ENCODE data around the gene WNK1. TPM values are rescaled to one million over a fixed set of nuclear protein-coding genes. Genes with fewer than 3 reads are reported as not detected.

WNK1 gene
- total and polyA plus RNA-seq, 2 donors (not counting 3 experiments of a cell fraction or from before 2014, with no cell fraction given), result 46.3 to 108 TPM

DNA sequence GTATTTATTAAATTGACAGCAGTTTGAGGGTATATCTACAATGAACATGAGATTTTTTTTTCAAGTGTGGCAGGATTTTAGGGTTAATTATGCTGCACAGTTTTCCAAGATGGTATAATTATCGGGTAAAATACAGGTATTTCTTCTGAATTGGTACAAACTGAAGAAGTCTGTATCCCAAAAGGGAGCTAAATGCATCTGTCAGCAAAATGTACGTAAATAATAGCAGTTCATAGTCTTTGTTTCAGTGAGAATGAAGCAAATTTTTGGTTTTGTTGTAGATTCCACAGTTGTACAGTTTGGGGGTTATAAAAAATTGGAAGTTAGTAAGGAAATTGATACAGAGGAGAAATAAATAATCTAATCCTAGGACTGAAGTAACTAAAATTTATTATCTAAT, 133.8 kb downstream of the WNK1 start:
- no TSS peak for BruUV-seq (replicated peaks)
- POLR2A ChIA-PET, result no interaction called here
- CTCF ChIA-PET, result interaction anchor here (1.0 to 2.1 kb wide), 5 partner anchors 8 to 207 kb away, joined by 3 to 7 read pairs (median 3); partner anchors contain the start of gene RAD52

More for the DNA sequence above, 133.8 kb downstream of the WNK1 start:
- DNase-seq (ENCODE audit: low read depth, low spot score) (no peak), FAIRE-seq (no peak)
- H3K9me1 ChIP-seq (replicated peaks; ENCODE audit: control insufficient read depth, extremely low read depth, insufficient read depth, low read length), result no peaks in the 10 kb centered on the region
- H3K27ac ChIP-seq (ENCODE audit: insufficient read depth, low read depth, low read length), result no peak overlapping the region
- H3K4me3 ChIP-seq (replicated peaks in 1 of 3; ENCODE audit: insufficient read depth in 1 of 3, low read depth in 1 of 3, low read length in 3 of 3), result no peak overlapping the region
- no peaks in the 10 kb centered on the region for H3K9me3 ChIP-seq (replicated peaks; ENCODE audit: control insufficient read depth, insufficient read depth, low read length)
- H4K20me1 ChIP-seq (replicated peaks; ENCODE audit: control insufficient read depth, extremely low read depth, insufficient read depth, low read length), result no peaks in the 10 kb centered on the region
- no peak overlapping the region for H3K4me2 ChIP-seq (ENCODE audit: insufficient read depth, low read length)
- intact Hi-C loops (cut with micrococcal nuclease), result no loop called here
- H3K9ac ChIP-seq (replicated peaks; ENCODE audit: extremely low read depth, insufficient read depth, low read length), result no peak overlapping the region
- TF ChIP-seq POLR2AphosphoS5 (IDR thresholded peaks at IDR 0.05; ENCODE audit: insufficient read depth, low read depth, low read length) (no peak), JUN (IDR thresholded peaks at IDR 0.05; ENCODE audit: borderline replicate concordance, insufficient read depth, insufficient read length, low read depth) (no peak), POLR2A (IDR thresholded peaks at IDR 0.05; ENCODE audit: low read depth, low read length) (no peak), FOS (IDR thresholded peaks at IDR 0.05; ENCODE audit: borderline replicate concordance, insufficient read depth, low read length) (no peak), GATA2 (IDR thresholded peaks at IDR 0.05; ENCODE audit: insufficient read depth, insufficient read length, low read depth, low read length) (no peak), CTCF (IDR thresholded peaks at IDR 0.05; ENCODE audit: extremely low read depth in 1 of 2, insufficient read depth in 1 of 2, low read depth in 1 of 2, low read length in 2 of 2) (no peak), MAX (IDR thresholded peaks at IDR 0.05; ENCODE audit: insufficient read depth, insufficient read length) (no peak), EZH2 (IDR thresholded peaks at IDR 0.05; ENCODE audit: borderline replicate concordance, low read depth, low read length, severe bottlenecking) (no peak), MYC (IDR thresholded peaks at IDR 0.05; ENCODE audit: low read depth, low read length) (no peak)
- no peaks in the 10 kb centered on the region for H3K4me1 ChIP-seq (ENCODE audit: control insufficient read depth, extremely low read depth, insufficient read depth, low read length)
- H3K27me3 ChIP-seq (ENCODE audit: control insufficient read depth in 2 of 2, insufficient read depth in 2 of 2, low read length in 2 of 2), result no peaks in the 10 kb centered on the region
- H3K79me2 ChIP-seq (ENCODE audit: control insufficient read depth, insufficient read depth, low read length), result no peaks in the 10 kb centered on the region
- H3K36me3 ChIP-seq (ENCODE audit: control insufficient read depth in 2 of 2, extremely low read depth in 1 of 2, insufficient read depth in 2 of 2, low read length in 2 of 2), result peaks cover 32 to 59% of the 10 kb centered on the region in 2 experiments
- H2AFZ ChIP-seq (ENCODE audit: low read depth, low read length), result no peak overlapping the region
- dilution Hi-C loops (cut with MboI; ENCODE audit: extremely low pct_ligation_motif_present, low sequenced_read_pairs), result no loop called here

All from endothelial cell of umbilical vein (primary cell).